OCI-LY1 (cell line): ENCODE data around the gene MYMX.

ENCODE experiments used
- H2AFZ ChIP-seq: fragments of 200-600 bp; sonication (generic), shearing (Covaris generic); 2 replicates; pipeline ENCODE4 v1.6.0; 2014; ENCODE audit warnings: antibody characterized with exemption, mild to moderate bottlenecking, low read length
- H3F3A ChIP-seq: fragments of 200-600 bp; sonication (generic), shearing (Covaris generic); 2 replicates; pipeline ENCODE4 v1.6.0; 2014; ENCODE audit warnings: mild to moderate bottlenecking, antibody characterized with exemption, low read length, moderate library complexity; ENCODE audit not compliant: insufficient read depth
- H3K27ac ChIP-seq: fragments of 200-600 bp; sonication (generic); 2 replicates; pipeline ENCODE4 v1.5.1; 2014; ENCODE audit warnings: low read length, mixed run types, mild to moderate bottlenecking, low read depth; ENCODE audit not compliant: poor library complexity, severe bottlenecking
- H3K27me3 ChIP-seq: fragments of 200-600 bp; sonication (generic); 2 replicates; pipeline ENCODE4 v1.6.0; 2014; ENCODE audit warnings: antibody characterized with exemption, mild to moderate bottlenecking, low read length, moderate library complexity; ENCODE audit not compliant: insufficient read depth
- H3K36me3 ChIP-seq: fragments of 200-600 bp; sonication (generic); 2 replicates; pipeline ENCODE4 v1.6.1; 2014; ENCODE audit warnings: mild to moderate bottlenecking, antibody characterized with exemption, low read length, moderate library complexity, mixed read lengths; ENCODE audit not compliant: insufficient read depth
- H3K4me1 ChIP-seq: fragments of 200-600 bp; sonication (generic); 2 replicates; pipeline ENCODE4 v1.5.1; 2014; ENCODE audit warnings: mild to moderate bottlenecking, low read length, moderate library complexity; ENCODE audit not compliant: insufficient read depth, severe bottlenecking
- H3K4me2 ChIP-seq: fragments of 200-600 bp; sonication (generic), shearing (Covaris generic); 2 replicates; pipeline ENCODE4 v1.6.1; 2014; ENCODE audit warnings: low read length
- H3K4me3 ChIP-seq: fragments of 200-600 bp; sonication (generic); 2 replicates; pipeline ENCODE4 v1.5.1; 2014; ENCODE audit warnings: low read length, low read depth, mild to moderate bottlenecking, mixed read lengths; ENCODE audit not compliant: poor library complexity, severe bottlenecking
- H3K79me2 ChIP-seq: fragments of 200-600 bp; shearing (Covaris generic); 2 replicates; pipeline ENCODE4 v1.6.1; 2016; ENCODE audit warnings: mixed run types, low read length, mixed read lengths; ENCODE audit not compliant: insufficient read depth
- H3K9ac ChIP-seq: fragments of 200-600 bp; sonication (generic), shearing (Covaris generic); 2 replicates; pipeline ENCODE4 v1.6.1; 2014; ENCODE audit warnings: mild to moderate bottlenecking, low read length, mixed read lengths
- H3K9me2 ChIP-seq: fragments of 200-600 bp; sonication (generic), shearing (Covaris generic); 2 replicates; pipeline ENCODE4 v1.6.1; 2014; ENCODE audit warnings: low read depth, mild to moderate bottlenecking, low read length, mixed read lengths
- H3K9me3 ChIP-seq: fragments of 200-600 bp; shearing (Covaris generic); 2 replicates; pipeline ENCODE4 v1.6.1; 2014; ENCODE audit warnings: low read length, mixed read lengths
- H4K20me1 ChIP-seq: fragments of 200-600 bp; sonication (generic), shearing (Covaris generic); 2 replicates; pipeline ENCODE4 v1.6.0; 2016; ENCODE audit warnings: mild to moderate bottlenecking, low read length; ENCODE audit not compliant: insufficient read depth
- CTCF ChIP-seq: fragments of 200-600 bp; sonication (generic), shearing (Covaris generic); IDR thresholded peaks from 2 replicates; pipeline ENCODE4 v1.5.1; 2017; ENCODE audit warnings: mild to moderate bottlenecking, antibody characterized with exemption, low read length, moderate library complexity, mixed read lengths
- EZH2 ChIP-seq: fragments of 200-600 bp; sonication (generic), shearing (Covaris generic); IDR thresholded peaks from 2 replicates; pipeline ENCODE4 v1.8.0; 2017; ENCODE audit warnings: borderline replicate concordance, mixed run types, mild to moderate bottlenecking, antibody characterized with exemption, low read length, moderate library complexity, mixed read lengths

The MYMX gene

GRCh38 chr6:44226368-44227147, 9.8 kb downstream of the MYMX start:
- H3K79me2 ChIP-seq: no peaks in the 10 kb centered on the region
- TF ChIP-seq EZH2 (no peak), CTCF (no peak)
- H3F3A ChIP-seq: no peaks in the 10 kb centered on the region
- H3K4me3 ChIP-seq: peak overlapping the region; percentile 28
- H3K4me2 ChIP-seq: peak overlapping the region; percentile 73
- no peaks in the 10 kb centered on the region for H3K9me3 ChIP-seq
- H3K36me3 ChIP-seq: peaks cover 31% of the 10 kb centered on the region
- H3K4me1 ChIP-seq: peaks cover 36% of the 10 kb centered on the region
- no peaks in the 10 kb centered on the region for H3K27me3 ChIP-seq
- no peaks in the 10 kb centered on the region for H3K9me2 ChIP-seq
- peak overlapping the region; percentile 31; the same call in 1 of the 2 replicates for H3K9ac ChIP-seq
- H2AFZ ChIP-seq: no peak overlapping the region
- H3K27ac ChIP-seq: peak overlapping the region; percentile 45
- no peaks in the 10 kb centered on the region for H4K20me1 ChIP-seq

DNA sequence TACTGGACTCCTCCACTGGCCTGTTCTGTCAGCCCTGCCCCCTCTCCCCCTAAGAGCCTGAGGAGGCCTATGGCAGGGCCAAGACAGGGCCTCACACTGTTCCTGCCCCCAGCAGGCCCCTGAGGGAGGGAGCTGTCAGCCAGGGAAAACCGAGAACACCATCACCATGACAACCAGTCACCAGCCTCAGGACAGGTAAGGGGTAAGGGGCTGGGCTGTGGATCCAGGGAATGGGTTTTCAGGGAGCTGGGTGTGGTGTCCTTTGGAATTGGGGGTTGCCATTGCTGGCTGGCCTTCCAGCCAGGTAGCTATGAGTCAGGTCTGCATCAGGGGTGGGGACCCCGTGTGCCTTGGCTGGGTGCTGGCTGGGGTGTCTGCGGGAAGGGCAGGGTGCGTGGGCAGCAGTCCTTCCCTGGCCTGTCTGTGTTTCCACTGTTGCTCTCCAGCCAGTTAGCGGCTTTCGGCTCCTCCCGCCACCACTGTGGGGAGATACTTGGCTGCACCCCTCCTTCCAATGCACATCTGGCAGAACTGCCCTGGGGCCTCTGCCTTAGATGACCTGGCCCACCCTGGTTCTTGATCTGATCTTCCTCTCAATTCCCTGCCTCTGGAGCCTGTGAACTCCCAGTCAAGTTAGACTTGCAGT, 10.5 kb downstream of the MYMX start:
- H3K4me2 ChIP-seq: no peak overlapping the region
- peaks cover 39% of the 10 kb centered on the region for H3K36me3 ChIP-seq

GRCh38 chr6:44228031-44228430, 11.3 kb downstream of the MYMX start:
- peaks cover 27% of the 10 kb centered on the region for H3K4me1 ChIP-seq
- H3K27ac ChIP-seq: no peak overlapping the region
- H3K9me2 ChIP-seq: no peaks in the 10 kb centered on the region
- H3K27me3 ChIP-seq: no peaks in the 10 kb centered on the region
- H4K20me1 ChIP-seq: no peaks in the 10 kb centered on the region
- no peaks in the 10 kb centered on the region for H3K9me3 ChIP-seq
- no peak overlapping the region for H2AFZ ChIP-seq
- H3F3A ChIP-seq: no peaks in the 10 kb centered on the region
- no peak overlapping the region for H3K4me3 ChIP-seq
- no peak for TF ChIP-seq CTCF
- no peak for TF ChIP-seq EZH2
- H3K79me2 ChIP-seq: no peaks in the 10 kb centered on the region
- peaks cover 46% of the 10 kb centered on the region for H3K36me3 ChIP-seq
- H3K4me2 ChIP-seq: no peak overlapping the region
- H3K9ac ChIP-seq: no peak overlapping the region

More for the DNA sequence above, 10.5 kb downstream of the MYMX start:
- Histone ChIP-seq H3K9me3 (no peaks in the 10 kb centered on the region), H3K9me2 (no peaks in the 10 kb centered on the region), H3F3A (no peaks in the 10 kb centered on the region), H2AFZ (no peak overlapping the region), H4K20me1 (no peaks in the 10 kb centered on the region), H3K4me1 (peaks cover 35% of the 10 kb centered on the region), H3K27ac (no peak overlapping the region), H3K27me3 (no peaks in the 10 kb centered on the region), H3K79me2 (no peaks in the 10 kb centered on the region), H3K9ac (no peak overlapping the region), H3K4me3 (no peak overlapping the region)
- no peak for TF ChIP-seq CTCF
- TF ChIP-seq EZH2: no peak
